ENCODE data around the gene CYP2A7.
"Not testable (repeated sequence)": the region's sequence is repeated elsewhere in the genome, so short reads cannot be mapped to it uniquely, and the experiment has no call there.

The CYP2A7 gene

DNA sequence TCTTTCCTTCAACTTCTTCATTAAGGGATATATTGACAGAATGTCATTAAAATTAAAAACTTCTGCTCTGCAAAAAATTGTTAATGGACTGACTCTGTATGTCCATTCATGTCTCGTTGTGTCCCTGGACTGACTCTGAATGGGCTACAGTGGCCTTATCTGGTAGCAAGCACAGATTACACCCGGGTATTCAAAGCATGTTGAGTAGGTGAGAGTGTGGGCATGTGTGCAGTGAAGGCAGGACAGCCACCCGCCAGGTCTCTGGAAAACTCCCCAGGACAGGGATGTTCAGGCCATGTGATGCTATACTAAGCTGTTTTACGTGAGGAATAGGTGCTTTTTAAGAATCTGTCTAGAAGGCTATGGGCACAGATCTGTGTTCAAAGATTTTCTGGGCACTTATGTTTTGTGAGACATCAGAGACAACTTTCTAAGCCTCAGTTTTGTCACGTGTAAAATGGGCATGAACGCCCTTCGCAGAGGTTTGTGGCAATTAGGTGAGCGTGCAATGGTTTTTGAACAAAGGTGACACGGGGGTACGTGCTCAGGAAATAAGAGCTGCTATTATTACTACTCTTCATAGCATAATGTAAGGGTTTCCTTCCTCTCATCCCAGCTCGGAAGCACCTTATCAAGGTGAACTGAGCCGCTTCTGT, 38.9 kb downstream of the CYP2A7 start:
- DNase-seq (ENCODE audit: low spot score): not testable (repeated sequence)

DNA sequence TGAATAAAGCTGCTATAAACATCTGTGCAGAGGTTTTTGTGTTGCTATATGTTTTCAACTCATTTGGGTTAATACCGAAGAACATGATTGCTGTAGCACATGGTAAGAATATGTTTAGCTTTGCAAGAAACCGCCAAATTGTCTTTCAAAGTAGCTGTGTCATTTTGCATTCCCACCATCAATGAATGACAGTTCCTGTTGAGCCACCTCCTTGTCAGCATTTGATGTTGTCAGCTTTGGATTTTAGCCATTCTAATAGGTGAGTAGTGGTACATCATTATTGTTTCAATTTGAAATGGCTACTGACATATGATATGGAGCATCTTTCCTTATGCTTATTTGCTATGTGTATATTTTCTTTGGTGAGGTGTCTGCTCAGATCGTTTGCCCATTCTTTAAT, 40.0 kb downstream of the CYP2A7 start:
- DNase-seq (ENCODE audit: low spot score): not testable (repeated sequence)

DNA sequence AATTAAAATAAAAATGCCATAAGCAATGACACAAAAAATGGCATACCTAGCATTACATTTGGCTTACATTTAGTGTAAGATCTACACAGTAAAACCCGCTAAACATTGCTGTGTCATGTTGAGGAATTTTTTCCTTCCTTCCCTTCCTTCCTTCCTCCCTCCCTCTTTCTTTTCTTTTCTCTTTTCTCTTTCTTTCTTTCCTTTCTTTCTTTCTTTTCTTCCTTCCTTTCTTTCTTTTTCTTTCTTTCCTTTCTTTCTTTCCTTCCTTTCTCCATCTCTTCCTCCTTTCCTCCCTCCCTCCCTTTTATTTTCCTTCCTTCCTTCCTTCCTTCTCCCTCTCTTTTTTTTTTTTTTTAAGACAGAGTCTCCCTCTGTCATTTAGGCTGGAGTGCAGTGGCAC, 43.6 kb downstream of the CYP2A7 start:
- not testable (repeated sequence) for DNase-seq (ENCODE audit: low spot score)

DNA sequence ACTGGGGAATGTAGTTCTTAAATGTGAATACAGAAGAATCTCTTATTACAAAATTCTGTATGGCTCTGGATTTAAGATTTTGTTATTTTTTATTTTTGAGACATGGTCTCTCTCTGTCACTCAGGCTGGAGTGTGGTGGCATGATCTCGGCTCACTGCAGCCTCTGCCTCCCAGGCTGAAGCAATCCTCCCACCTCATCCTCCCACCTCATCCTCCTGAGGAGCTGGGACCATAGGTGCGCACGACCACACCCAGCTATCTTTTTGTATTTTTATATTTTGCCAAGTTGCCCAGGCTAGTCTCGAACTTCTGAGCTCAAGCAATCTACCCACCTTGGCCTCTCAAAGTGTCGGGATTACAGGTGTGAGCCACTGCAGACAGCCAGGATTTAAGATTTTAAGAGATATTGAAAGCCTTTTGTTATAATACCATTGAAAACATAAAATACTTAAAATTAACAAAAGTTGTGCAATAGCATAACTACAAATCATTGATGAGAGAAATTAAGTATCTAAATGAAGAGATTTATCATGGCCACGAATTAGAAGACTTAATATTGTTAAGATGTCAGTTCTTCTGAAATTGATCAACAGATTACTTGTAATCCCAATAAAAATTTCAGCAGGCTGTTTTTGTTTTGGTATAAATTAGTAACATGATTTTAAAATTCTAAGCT, 45.1 kb downstream of the CYP2A7 start:
- no peak for DNase-seq (ENCODE audit: low spot score)

DNA sequence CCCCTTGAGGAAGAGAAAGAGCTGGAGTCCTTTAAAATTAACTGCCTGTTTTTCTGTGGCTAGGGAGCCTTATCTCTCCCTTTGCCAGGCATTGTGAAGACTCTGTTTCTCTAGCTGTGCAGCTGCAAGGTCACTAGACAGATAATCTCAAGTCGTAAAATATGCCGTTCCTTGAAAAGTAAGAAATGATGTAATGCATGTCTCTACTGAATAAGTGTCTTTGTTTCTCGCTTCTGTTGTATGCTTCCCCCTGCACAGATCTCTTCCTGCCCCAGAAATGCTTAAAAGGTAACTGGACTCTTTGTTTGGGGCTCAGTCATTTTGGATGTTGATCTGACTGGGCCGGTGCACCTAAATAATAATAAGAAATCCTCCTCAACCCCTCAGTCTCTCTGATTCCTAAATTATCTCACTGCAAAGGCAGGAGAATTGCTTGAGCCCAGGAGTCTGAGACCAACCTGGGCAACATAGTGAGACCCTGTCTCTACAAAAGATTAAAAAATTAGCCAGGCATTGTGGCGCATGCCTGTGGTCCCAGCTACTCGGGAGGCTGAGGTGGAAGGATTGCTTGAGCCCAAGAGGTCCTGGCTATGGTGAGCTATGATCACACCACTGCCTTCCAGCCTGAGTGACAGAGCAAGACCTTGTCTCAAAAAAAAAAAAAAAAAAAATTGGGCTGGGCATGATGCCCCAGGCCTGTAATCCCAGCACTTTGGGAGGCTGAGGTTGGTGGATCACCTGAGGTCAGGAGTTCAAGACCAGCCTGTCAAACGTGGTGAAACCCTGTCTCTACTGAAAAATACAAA, 48.1 kb downstream of the CYP2A7 start:
- not testable (repeated sequence) for DNase-seq (ENCODE audit: low spot score)

DNA sequence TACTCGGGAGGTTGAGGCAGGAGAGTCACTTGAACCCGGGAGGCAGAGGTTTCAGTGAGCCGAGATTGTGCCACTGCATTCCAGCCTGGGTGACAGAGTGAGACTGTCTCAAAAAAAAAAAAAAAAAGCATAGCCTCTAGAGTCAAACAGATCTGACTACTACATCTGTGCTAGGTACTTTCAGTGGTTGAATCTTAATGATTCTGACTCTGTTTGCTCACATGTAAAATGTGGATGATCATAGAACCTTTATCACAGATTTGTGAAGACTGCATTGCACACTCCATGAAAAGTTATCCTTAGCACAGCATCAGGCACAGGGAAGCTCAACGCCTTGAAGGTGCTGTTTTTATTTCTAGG, 49.6 kb downstream of the CYP2A7 start:
- DNase-seq (ENCODE audit: low spot score): not testable (repeated sequence)

DNA sequence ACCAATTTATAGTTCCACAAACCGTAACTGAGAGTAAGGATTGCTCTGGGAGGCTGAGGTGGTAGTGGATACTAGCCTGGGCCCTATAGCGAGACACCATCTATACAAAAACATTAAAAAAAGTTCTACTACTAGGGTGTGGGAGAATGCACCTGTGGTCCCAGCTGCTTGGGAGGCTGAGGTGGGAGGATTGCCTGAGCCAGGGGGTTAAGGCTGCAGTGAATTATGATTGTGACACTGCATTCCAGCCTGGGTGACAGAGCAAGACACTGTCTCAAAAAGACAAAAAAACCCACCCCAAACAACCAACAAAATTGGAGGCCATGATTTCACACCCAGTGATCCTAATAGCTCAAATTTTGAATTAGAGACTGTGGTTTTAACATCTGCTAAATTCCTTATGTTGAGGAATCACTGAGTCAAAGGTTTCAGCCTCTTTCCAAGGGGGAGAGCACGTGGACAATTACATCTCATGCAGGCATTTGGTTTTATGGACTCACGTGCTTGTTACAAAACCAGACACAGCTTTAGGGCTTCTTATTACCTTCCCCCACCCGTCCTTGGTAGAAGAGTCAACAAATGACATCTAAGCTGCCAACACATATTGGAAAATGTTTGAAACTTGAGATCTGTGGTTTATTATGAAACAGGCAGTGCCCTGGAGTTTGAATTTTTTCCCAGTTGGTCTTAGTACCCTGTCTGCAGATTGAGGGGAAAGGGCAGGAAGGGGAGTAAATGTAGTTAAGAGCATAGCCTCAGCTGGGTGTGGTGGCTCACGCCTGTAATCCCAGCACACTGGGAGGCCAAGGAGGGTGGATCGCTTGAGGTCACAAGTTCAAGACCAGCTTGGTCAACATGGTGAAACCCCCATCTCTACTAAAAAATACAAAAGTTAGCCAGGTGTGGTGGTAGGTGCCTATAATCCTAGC, 50.3 kb downstream of the CYP2A7 start:
- no peak for DNase-seq (ENCODE audit: low spot score)

DNA sequence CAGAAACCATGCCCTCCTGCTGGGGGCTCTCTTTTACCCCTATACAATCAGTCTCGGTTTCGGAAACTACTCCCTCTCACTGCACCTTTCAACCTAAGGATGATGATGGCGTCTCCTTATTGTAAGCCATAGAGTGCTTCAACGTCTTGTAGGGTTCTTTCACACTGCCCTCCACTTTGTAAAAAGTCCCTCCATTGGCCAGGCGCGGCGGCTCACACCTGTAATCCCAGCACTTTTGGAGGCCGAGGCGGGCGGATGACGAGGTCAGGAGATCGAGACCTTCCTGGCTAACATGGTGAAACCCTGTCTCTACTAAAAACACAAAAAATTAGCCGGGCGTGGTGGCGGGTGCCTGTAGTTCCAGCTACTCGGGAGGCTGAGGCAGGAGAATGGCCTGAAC, 51.3 kb downstream of the CYP2A7 start:
- DNase-seq (ENCODE audit: low spot score): not testable (repeated sequence)

DNA sequence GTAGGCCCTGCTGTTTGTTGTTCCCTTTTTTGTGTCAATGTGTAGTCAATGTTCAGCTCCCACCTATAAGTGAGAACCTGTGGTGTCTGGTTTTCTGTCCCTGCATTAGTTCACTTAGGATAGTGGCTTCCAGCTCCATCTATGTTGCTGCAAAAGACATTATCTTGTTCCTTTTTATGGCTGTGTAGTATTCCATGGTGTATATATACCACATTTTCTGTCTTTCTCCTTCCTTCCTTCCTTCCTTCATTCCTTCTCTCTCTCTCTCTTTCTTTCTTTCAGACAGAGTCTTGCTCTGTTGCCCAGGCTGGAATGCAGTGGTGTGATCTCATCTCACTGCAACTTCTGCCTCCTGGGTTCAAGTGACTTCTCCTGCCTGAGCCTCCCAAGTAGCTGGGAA, 52.8 kb downstream of the CYP2A7 start:
- DNase-seq (ENCODE audit: low spot score): no peak

DNA sequence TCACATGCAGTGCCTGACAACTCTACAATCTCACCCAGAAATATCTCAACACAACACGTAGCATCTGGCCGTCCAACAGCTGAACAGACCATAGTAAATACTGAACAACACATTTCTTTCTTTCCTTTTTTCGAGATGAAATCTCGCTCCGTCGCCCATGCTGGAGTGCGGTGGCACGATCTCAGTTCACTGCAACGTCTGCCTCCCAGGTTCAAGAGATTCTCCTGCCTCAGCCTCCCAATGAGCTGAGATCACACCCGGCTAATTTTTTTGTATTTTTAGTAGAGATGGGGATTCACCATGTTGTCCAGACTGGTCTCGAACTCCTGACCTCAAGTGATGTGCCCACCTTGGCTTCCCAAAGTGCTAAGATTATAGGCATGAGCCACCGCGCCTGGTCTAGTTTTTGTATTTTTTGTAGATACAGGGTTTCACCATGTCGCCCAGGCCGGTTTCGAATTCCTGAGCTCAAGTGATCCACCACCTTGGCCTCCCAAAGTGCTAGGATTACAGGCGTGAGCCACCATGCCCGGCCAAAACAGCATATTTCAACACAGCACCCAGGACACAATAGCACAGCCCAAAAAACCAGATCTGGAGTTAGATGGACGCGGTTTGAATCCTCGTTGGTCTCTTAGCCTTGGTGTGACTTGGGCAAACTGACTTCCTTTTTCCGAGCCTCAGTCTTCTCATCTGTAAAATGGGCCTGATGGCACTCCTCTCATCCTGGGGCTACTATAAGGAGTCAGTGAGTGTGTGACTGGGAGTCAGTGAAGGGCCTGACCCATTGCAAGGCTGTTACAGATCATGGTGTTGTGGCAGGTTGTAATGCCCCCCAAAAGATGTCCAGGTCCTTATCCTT, 54.4 kb downstream of the CYP2A7 start:
- DNase-seq (ENCODE audit: low spot score): no peak

DNA sequence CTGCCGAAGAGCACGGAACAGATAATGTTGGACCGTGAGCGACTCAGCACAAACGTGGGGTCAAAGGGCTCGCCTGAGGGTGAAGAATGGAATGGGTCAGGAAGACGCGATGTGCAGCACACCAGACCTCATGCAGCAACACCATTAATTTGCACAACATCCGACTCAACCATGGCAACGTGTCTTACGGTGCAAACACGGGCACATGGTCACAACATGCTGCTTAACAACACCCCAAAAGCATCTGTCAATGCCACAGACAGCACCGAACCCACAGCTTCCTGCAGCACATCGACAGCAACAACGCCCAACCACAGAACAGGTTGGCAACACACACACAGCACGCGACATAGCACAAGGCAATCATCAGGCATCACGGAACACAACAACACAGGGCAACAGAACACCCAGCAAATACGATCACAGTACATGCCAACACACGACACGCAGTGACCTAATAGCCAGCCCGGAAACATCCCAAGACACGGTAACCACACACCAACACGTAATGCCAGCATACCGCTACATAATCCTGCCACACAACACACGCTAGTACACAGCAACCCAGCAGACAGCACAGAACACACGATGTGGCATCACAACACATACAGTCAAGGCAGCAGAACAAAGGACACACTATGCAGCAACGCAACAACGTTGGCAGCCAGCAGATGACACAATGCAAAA, 55.2 kb downstream of the CYP2A7 start:
- not testable (repeated sequence) for DNase-seq (ENCODE audit: low spot score)

DNA sequence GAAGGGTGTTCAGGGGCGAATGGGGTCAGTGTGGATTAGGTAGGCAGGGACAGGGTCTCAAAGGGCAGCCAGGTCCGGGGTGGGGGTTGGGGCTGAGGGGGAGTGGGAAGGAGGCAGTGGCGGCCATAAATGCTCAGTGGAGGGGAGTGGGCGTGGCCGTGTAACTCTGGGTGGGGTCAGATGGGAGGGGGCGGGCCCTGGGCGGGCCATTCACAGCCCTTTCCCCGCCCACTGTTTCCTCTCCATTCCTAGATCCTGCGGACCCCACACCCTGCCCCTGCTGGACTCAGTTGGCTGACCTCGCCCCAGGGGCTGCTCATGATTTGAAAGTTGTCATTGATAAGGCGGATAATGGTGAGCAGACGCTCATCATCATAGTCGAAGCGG, 55.7 kb downstream of the CYP2A7 start:
- not testable (repeated sequence) for DNase-seq (ENCODE audit: low spot score)

DNA sequence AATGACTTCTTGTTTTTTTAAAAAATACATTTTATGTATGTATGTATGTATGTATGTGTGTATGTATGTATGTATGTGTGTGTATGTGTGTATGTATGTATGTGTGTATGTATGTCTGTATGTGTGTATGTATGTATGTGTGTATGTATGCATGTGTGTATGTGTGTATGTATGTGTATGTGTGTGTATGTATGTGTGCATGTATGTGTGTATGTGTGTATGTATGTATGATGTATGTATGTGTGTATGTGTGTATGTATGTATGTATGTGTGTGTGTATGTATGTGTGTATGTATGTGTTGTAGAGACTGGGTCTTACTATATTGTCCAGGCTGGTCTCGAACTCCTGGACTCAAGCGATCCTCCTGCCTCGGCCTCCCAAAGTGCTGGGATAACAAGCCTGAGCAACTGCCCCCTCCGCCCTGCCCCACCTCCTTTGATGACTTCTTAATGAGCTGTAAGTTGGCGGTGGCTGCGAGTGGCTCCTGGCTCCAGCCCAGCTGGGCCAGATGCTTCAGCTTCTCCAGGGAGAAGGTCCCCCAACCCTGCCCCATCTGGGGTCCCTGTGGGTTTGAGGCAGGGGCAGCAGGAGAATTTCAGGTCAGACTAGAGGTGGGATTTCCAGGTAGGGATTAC, 56.5 kb downstream of the CYP2A7 start:
- DNase-seq (ENCODE audit: low spot score): not testable (repeated sequence)
